Transverse colon (tissue), 4 donors: ENCODE measurements around the gene PLAAT3. TPM values are rescaled to one million over a fixed set of nuclear protein-coding genes. Genes with fewer than 3 reads are reported as not detected.
A peak's percentile ranks its signal among the peaks of the same experiment; 100 is the strongest.
"Not testable (repeated sequence)": the region's sequence is repeated elsewhere in the genome, so short reads cannot be mapped to it uniquely, and the experiment has no call there.

Experiments
- DNase-seq: peaks from one replicate; pipeline ENCODE4 v3.0.0-alpha.2; 2019
- H3K27ac ChIP-seq, 4 donors: fragments of 200-600 bp; sonication (generic); 2 replicates each; pipeline ENCODE4 v1.5.1; 2016 to 2018; ENCODE audit warnings: inconsistent platforms in 4 of 4
- H3K27me3 ChIP-seq: fragments of 200-600 bp; sonication (generic); 2 replicates; pipeline ENCODE4 v1.5.1; 2017; ENCODE audit warnings: inconsistent platforms
- H3K36me3 ChIP-seq, 4 donors: fragments of 200-600 bp; sonication (generic); 2 replicates each; pipeline ENCODE4 v1.5.1; 2017 to 2019; ENCODE audit warnings: inconsistent platforms in 4 of 4
- H3K4me1 ChIP-seq, 4 donors: fragments of 200-600 bp; sonication (generic); 2 replicates each; pipeline ENCODE4 v1.5.1; 2017 to 2020; ENCODE audit warnings: inconsistent platforms in 4 of 4
- H3K4me3 ChIP-seq, 4 donors: fragments of 200-600 bp; sonication (generic); 1 replicate in 1 of 4; 2 replicates in 3 of 4; pipeline versions ENCODE4 v1.5.1 to v1.6.1; 2017 to 2019; ENCODE audit warnings: inconsistent platforms in 4 of 4
- H3K9me3 ChIP-seq, 2 donors: fragments of 200-600 bp; sonication (generic); 2 replicates each; pipeline ENCODE4 v1.5.1; 2017 to 2019; ENCODE audit warnings: inconsistent platforms in 2 of 2
- EP300 ChIP-seq: sonication (generic); formaldehyde crosslinking; IDR thresholded peaks from one replicate; pipeline ENCODE4 v1.6.1; 2017; ENCODE audit warnings: antibody characterized with exemption, low read depth
- POLR2A ChIP-seq: fragments of 450-650 bp; IDR thresholded peaks from one replicate; pipeline ENCODE4 v1.6.1; 2016; ENCODE audit warnings: antibody characterized with exemption, mild to moderate bottlenecking, moderate library complexity
- POLR2AphosphoS5 ChIP-seq, 3 donors: sonication (generic); formaldehyde crosslinking; IDR thresholded peaks; one replicate each; pipeline ENCODE4 v1.6.1; 2016; ENCODE audit warnings: antibody characterized with exemption in 3 of 3
- WGBS, 2 donors: methylation state at CpG; one replicate each; pipeline ENCODE4 v1.1.5; 2018; ENCODE audit warnings: low coverage in 1 of 2; 5-methylcytosine and 5-hydroxymethylcytosine counted together
- in situ Hi-C, 4 donors: fragments of 200-750 bp; cut with MboI; loops; one replicate each; pipeline versions ENCODE4 v1.15.0 to v1.15.1; 2017; ENCODE audit warnings: low sequenced_read_pairs in 3 of 4, low pct_ligation_motif_present in 1 of 4, low pct_unique_long_range_greater_than_20kb in 1 of 4
- intact Hi-C: fragments of 100-400 bp; cut with DNase I; formaldehyde crosslinking; loops from one replicate; pipeline ENCODE4 v1.15.1; 2023; ENCODE audit warnings: low total_unique reads
- total RNA-seq, 4 donors: library from RNA; depleted of rRNA; stranded (reverse); fragments of >200 nt; gene quantifications; one replicate each; pipeline ENCODE4 v1.1.0, GENCODE V29; 2016
- TF ChIP-seq, protein P1 (sequence below), 5 experiments: fragments of 200-600 bp in 3 of 5; fragments of 450-650 bp in 2 of 5; sonication (generic) in 3 of 5; IDR thresholded peaks; 1 replicate in 2 of 5; 2 replicates in 3 of 5; pipeline ENCODE4 v1.5.1; 2016 to 2017; ENCODE audit warnings: antibody characterized with exemption in 5 of 5, inconsistent platforms in 3 of 5, mild to moderate bottlenecking in 2 of 5, moderate library complexity in 1 of 5

The PLAAT3 gene
- total RNA-seq, 4 donors from 2014 or later = 8.6 to 16.7 (median 10.5) TPM

DNA sequence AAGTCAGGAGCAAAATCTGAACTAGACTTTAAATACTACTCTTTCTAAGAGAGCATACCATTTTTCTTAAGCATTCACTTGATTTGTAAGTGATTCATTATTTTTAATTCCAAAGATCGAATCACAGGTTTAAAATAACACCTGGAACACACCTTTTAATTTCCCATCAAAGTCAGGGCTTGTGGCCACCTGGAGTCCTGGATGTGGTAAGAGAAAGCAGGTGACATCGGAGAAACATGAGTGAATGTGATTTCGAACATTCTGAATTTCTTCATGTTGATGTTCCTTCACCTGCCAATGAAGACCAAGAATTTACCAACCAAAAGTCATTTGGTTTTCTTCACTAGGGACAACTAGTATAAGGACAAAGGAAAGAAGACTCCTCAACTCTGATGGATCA lies 29.0 kb upstream of the PLAAT3 start:
- TF ChIP-seq, protein P1, sequence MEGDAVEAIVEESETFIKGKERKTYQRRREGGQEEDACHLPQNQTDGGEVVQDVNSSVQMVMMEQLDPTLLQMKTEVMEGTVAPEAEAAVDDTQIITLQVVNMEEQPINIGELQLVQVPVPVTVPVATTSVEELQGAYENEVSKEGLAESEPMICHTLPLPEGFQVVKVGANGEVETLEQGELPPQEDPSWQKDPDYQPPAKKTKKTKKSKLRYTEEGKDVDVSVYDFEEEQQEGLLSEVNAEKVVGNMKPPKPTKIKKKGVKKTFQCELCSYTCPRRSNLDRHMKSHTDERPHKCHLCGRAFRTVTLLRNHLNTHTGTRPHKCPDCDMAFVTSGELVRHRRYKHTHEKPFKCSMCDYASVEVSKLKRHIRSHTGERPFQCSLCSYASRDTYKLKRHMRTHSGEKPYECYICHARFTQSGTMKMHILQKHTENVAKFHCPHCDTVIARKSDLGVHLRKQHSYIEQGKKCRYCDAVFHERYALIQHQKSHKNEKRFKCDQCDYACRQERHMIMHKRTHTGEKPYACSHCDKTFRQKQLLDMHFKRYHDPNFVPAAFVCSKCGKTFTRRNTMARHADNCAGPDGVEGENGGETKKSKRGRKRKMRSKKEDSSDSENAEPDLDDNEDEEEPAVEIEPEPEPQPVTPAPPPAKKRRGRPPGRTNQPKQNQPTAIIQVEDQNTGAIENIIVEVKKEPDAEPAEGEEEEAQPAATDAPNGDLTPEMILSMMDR (IDR thresholded peaks at IDR 0.05) = no peak
- TF ChIP-seq POLR2AphosphoS5 (IDR thresholded peaks at IDR 0.05) (no peak), POLR2A (no peak), EP300 (no peak)
- Histone ChIP-seq H3K27me3 (no peaks in the 10 kb centered on the region), H3K4me3 (no peak overlapping the region), H3K9me3 (no peaks in the 10 kb centered on the region), H3K4me1 (no peaks in the 10 kb centered on the region), H3K27ac (no peak overlapping the region), H3K36me3 (peaks cover 0 to 43% (median 21%) of the 10 kb centered on the region in 4 donors)
- in situ Hi-C loops (loop anchor here in 3 of 4 donors (10.0 to 25.0 kb wide), 2 partner anchors 92 to 94 kb away; no protein-coding TSS in a partner anchor), intact Hi-C loops (no loop called here)
- DNase-seq = no peak
- 92 to 100% methylated on average over 1 to 3 of the region's 3 CpGs for WGBS, 2 donors

DNA sequence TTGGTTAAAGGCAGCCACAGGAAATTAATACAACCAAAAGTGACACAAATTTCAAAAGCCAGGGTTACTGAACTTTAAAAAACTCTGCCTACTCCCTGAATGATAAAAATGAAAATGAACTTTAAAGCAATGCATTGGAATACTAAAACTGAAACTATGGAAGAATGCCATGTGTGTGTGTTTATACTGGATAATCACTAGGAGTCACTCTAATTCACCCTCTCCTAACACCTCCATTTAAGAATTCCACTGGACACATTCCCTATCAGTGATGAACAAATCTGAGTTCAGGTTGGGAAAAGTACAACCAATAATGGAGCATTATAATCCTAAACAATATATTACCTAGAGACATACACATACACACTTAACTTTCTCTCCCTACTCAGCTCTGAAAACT lies 27.5 kb upstream of the PLAAT3 start:
- H3K4me1 ChIP-seq = no peaks in the 10 kb centered on the region
- TF ChIP-seq EP300 = no peak
- TF ChIP-seq POLR2A = no peak
- TF ChIP-seq, protein P1 (IDR thresholded peaks at IDR 0.05) = no peak
- TF ChIP-seq POLR2AphosphoS5 (IDR thresholded peaks at IDR 0.05) = no peak
- no peaks in the 10 kb centered on the region for H3K27me3 ChIP-seq
- H3K9me3 ChIP-seq = no peaks in the 10 kb centered on the region
- DNase-seq = no peak
- in situ Hi-C loops = loop anchor here in 3 of 4 donors (10.0 to 25.0 kb wide), 2 partner anchors 93 to 96 kb away; no protein-coding TSS in a partner anchor
- intact Hi-C loops = no loop called here
- H3K27ac ChIP-seq = no peak overlapping the region
- H3K36me3 ChIP-seq = peaks cover 0 to 43% (median 16%) of the 10 kb centered on the region in 4 donors
- H3K4me3 ChIP-seq = no peak overlapping the region

DNA sequence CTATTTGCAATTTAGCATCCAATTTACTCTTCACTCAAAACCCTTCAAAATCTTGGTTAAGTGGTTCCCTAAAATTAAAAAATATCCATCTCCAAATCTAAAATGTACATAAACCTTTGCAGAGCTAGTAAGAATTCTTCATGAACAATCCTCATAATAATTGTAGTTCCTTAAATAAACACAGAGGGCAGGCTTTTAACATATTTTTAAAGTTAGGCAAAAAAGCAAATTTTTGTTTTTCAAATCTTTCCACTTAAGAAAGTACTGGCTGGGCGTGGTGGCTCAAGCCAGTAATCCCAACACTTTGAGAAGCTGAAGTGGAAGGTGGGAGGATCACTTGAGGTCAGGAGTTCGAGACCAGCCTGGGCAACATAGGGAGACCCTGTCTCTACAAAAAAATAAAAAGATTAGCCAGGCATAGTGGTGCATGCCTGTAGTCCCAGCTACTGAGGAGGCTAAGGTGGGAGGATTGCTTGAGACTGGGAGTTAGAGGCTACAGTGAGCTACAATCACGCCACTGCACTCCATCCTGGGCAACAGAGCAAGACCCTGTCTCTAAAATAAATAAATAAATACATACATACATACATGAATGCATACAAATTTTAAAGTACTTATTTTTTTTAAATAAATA lies 25.1 kb upstream of the PLAAT3 start:
- no peaks in the 10 kb centered on the region for H3K9me3 ChIP-seq
- no peaks in the 10 kb centered on the region for H3K4me1 ChIP-seq
- WGBS, 2 donors = 71% methylated on average over 3 of the region's 3 CpGs
- in situ Hi-C loops = loop anchor here (5.0 to 25.0 kb wide), 4 partner anchors 98 to 165 kb away; no protein-coding TSS in a partner anchor
- H3K27ac ChIP-seq = no peak overlapping the region
- H3K4me3 ChIP-seq = no peak overlapping the region
- no peaks in the 10 kb centered on the region for H3K27me3 ChIP-seq
- peaks cover 0 to 29% (median 14%) of the 10 kb centered on the region in 4 donors for H3K36me3 ChIP-seq
- DNase-seq = no peak
- TF ChIP-seq, protein P1 (IDR thresholded peaks at IDR 0.05) = peak; percentile 27 to 46 (median 42)
- TF ChIP-seq POLR2AphosphoS5 (IDR thresholded peaks at IDR 0.05) (no peak), EP300 (no peak), POLR2A (no peak)
- intact Hi-C loops = loop anchor here (5.0 kb wide), 1 partner anchor 162 kb away; no protein-coding TSS in a partner anchor

DNA sequence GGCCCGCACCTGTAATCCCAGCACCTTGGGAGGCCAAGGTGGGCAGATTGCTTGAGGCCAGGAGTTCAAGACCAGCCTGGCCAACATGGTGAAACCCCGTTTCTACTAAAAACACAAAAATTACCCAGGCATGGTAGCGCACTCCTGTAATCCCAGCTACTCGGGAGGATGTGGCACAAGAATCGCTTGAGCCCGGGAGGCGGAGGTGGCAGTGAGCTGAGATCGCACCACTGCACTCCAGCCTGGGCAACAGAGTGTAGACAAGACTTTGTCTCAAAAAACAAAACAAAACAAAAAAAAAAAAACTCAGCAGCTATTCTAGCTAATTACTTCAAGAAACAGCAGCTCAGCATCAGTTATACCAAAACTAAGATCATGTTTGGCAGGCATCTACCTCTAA lies 24.2 kb upstream of the PLAAT3 start:
- H3K4me3 ChIP-seq, H3K4me1 ChIP-seq, H3K27ac ChIP-seq, DNase-seq, H3K9me3 ChIP-seq, H3K27me3 ChIP-seq: not testable (repeated sequence)
- peaks cover 0 to 30% (median 12%) of the 10 kb centered on the region in 4 donors for H3K36me3 ChIP-seq
- in situ Hi-C loops = loop anchor here (5.0 to 25.0 kb wide), 4 partner anchors 99 to 164 kb away; no protein-coding TSS in a partner anchor
- 94% methylated on average over 8 of the region's 8 CpGs; no CpG with 5 or more reads in 1 of the 2 donors for WGBS, 2 donors
- intact Hi-C loops = loop anchor here (5.0 kb wide), 1 partner anchor 161 kb away; no protein-coding TSS in a partner anchor
